HTR-8/SVneo (cell line): ENCODE measurements around the gene DIPK1B.

Experiments
- DNase-seq: peaks from one replicate; pipeline ENCODE4 v3.0.0; 2011; ENCODE audit warnings: low spot score, mixed read lengths; ENCODE audit not compliant: insufficient read length
- FAIRE-seq: peaks from 2 replicates; lab custom pipeline; 2011; peaks lifted over from hg19 to GRCh38; lab: Jason Lieb, UNC

The DIPK1B gene

DNA sequence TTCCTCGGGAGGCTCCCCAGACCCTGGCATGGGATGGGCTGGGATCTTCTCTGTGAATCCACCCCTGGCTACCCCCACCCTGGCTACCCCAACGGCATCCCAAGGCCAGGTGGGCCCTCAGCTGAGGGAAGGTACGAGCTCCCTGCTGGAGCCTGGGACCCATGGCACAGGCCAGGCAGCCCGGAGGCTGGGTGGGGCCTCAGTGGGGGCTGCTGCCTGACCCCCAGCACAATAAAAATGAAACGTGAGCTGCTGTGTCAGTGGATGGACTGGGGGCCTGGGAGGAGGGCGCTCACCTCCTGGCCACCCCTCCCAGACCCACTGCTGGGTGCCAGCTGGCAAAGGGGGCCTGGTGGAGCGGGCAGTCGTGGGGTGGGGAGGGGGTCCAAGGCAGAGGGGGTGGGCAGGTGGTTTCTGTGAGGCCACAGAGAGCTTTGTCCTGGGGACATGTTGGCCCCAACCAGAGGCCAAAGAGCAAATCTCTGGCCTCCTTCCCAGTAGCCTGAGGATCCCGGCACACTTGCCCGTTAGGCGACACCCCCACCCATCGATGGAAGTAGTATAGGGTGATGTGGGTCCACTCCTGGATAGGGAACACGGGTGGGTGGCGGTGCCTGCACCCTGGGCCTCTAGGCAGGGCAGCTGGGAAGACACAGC is 39.8 kb upstream of the DIPK1B start:
- FAIRE-seq: no peak

DNA sequence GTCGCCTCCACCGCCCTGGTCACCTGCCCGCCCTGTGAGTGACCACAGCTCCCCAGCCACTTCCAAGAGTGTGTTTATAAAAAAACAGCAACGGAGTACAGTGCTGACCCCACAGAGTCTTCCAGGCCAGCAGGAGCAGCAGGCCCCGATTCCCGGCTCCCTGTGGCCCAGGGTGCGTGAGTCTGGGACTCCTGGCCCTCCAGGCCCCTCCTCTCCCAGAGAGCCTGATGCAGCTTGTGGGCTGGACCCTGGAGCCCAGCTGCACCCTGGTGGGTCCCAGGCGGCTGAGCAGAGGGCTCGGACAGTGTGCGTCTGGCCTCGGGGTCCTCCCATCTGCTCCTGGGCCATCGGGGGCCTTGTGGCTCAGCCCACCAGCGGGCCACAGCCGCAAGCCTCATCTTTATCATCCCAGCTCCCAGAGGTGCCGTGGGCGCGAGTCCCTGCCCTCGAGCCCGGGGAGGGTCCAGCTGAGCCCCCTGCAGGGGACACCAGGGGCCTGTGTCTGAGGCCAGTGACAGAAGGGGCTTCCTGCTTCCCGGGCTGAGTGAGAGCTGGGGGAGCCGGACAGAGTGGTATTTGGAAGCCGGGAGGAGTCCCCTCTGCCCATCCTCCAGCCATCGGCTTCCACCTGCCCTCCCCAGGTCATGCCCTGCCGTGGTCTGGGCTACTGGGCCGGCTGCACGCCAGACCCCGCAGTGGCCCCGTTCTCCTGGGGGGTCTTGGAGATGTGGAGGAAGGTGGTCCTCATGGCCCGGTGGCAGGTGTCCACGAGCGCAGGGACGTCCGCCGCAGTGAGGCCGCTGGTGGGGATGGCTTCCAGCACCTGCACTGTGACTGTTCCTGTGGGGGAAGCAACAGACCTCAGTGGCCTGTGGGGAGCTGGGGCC is 39.0 kb upstream of the DIPK1B start:
- FAIRE-seq: no peak
- no peak for DNase-seq

More for the DNA sequence above, 39.8 kb upstream of the DIPK1B start:
- no peak for DNase-seq

DNA sequence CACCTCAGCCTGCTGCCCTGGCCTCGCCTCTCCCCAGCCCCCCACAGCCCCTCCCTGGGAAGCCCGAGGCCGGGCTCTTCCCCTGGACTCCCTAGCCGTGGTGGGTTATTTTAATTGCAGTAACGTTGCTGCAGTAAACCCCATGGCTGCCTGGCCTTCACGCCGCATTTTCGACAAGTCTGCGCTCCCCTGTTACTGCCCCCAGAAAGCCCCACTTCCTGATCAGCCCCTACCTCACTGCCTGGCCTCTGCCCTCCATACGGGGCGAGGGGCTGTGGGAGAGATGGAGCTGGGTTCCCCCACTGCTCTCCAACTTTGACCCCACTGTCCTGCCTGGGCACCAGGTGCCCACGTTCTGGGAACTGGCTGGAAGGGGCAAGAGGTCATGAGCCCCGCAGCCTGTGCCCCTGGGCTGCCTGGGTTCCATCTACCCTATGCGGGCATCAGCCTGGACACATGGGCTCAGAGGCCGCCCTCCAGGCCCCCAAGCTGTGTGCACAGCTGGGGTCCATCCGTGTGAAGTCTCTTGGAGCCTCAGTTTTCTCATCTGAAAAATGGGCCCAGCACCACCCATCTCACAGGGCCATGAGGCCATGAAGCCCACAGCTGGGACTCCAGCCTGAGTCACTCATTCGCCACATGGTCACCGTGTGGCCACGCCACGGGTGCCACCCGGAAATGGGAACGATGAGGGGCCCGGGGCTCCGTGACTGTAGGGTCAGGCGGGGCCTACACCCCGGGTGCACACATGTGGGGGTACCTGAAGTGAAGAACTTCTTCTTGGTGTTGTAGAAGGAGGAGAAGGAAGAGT is 38.2 kb upstream of the DIPK1B start:
- no peak for DNase-seq
- FAIRE-seq: no peak

DNA sequence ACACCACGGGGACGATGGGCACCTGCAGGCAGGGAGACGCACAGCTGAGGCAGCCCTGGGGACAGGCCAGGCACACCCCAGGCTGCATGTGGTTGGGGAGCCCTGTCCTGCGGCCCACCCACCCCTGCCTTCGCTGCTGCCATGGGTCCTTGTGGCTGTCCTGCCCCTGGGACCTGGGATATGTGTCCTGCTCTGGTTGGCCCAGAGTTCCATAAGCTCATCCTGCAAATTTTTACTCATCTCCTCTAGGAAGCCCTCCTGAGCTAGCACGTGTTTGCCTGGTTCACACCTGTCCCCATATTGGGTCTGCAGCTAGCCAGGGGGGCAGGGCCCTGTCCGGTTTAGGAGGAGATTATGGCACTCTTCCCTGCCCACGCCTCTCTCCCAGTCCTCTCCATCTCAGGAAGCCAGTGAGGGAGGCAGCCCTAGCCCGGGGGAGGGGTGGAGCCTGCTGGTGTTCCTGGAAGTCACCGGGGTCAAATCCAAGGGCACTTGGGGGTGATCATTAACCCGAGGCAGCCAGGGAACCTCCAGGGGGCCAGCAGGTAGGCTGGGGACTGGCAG is 37.5 kb upstream of the DIPK1B start:
- DNase-seq (no peak), FAIRE-seq (no peak)

DNA sequence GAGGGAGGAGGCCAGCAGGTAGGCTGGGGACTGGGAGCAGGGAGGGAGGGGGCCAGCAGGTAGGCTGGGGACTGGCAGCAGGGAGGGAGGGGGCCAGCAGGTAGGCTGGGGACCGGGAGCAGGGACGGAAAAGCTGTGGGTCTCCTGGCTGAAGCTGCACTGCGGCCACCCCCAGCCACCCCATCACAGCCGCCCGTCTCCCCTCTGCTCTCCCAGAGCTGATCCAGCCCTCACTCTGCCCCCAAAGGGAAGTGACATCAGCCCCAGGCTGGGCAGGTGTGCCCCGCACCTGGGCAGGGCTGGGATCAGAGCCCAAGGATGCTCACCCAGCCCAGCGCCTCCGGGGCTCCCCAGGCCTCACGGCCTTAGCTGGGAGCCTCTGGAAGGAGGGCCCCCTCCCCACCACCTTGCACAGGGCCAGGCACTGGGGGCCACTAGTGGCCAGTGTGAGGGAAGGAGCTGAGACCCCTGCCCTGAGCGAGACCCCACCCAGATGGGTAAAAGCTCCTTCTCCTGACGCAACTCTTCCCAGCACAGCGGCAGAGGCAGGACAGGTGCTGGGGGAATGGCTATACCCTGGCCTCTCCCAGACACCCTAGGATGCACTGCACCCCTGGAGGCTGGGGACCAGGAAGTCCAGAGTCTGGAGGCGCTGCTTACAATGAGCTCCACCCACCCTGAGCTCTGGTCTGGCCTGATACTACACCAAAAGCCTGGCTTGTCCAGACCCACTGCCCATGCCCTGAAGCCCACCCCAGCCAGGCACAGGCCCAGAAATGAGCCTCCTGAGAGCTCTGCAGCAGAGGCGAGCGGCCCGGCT is 36.7 kb upstream of the DIPK1B start:
- DNase-seq (no peak), FAIRE-seq (no peak)

DNA sequence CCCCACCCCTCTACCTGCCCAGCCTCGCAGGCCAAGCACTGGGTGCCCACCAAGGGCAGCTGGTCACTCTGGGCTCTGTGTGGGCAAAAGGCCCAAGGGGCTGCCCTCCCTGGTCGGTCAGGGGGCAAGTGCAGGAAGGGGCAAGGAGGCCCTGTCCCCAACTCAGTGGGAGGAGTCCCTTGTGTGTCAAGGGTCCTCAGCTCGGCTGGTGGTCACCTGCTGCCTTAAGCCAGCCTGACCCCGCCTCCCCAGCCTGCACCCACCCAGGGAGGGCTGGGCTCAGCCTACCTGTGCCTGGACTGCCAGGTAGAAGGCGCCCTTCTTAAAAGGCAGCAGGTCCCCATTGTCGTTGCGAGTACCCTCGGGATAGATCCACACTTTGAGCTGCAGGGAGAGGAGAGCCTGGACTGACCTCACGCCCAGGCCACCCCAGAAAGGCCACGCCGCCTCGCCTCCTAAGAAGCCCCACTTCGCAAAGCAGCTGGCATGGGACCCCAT is 36.0 kb upstream of the DIPK1B start:
- no peak for DNase-seq
- FAIRE-seq: no peak

DNA sequence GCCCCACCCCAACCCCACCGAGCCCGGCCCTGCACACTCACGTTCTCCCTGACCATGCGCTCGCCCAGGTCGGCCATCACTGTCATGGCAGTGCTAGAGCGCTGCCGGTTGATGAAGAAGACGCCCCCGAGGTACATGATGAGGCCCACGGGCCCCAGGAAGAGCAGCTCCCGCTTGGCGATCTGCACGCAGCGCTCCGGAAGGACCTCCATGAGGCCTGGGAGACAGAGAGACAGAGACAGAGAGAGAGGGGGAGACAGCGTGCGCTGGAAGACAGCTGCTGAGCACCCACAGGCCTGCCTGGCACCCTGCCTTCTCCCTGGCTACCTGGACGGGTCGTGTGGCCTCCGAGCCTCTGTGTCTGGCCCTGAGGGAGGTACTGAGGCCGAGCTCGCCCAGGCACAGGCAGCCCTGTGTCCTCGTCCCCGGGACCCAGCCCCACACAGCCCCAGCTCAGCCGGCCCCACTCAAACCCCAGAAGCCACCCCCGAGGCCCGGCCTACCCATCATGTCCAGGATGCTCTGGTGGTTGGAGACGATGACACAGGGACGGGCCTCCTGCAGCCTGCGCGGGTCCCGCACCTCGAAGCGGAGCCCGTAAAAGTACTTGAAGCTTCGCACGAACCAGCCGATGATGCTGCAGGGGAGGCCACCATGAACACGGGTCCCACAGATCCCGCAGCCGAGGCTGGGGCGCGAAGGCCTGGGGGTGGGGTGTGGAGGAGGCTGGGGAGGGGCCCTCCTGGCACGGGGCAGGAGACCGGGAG is 35.3 kb upstream of the DIPK1B start:
- DNase-seq: no peak
- no peak for FAIRE-seq

DNA sequence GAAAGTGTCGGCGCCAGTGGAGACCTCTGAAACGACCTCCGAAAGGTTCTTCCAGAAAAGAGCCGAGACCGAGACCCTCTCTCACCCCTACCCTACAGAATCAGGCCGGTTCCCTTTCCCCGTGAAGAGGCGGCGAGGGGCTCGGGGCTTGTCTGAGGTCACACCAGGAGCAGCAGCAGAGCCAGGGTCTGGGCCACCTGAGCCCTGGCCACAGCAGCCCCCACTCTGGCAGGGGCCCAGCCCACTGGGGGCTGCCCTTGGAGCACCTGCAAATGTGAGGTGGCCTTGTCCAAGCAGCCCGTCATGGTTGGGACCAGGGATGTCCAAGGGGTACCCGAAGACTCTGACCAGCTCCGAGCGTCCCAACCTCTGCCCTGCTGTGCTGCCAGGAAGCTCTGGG is 34.3 kb upstream of the DIPK1B start:
- DNase-seq (no peak), FAIRE-seq (no peak)

DNA sequence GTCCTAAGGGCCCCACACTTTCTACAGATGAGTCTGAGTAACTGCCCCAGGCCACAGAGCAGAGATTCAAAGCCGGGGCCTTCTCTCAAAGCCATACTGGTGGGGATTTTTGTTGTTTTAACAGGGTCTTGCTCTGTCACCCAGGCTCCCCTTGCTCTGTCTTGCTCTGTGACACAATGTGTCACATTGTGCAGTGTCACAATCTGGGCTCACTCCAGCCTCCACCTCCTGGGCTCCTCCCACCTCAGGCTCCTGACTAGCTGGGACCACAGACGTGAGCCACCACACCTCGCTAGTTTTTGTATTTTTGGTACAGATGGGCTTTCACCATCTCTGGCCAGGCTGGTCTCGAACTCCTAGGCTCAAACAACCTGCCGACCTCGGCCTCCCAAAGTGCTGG is 33.7 kb upstream of the DIPK1B start:
- DNase-seq (no peak), FAIRE-seq (no peak)

DNA sequence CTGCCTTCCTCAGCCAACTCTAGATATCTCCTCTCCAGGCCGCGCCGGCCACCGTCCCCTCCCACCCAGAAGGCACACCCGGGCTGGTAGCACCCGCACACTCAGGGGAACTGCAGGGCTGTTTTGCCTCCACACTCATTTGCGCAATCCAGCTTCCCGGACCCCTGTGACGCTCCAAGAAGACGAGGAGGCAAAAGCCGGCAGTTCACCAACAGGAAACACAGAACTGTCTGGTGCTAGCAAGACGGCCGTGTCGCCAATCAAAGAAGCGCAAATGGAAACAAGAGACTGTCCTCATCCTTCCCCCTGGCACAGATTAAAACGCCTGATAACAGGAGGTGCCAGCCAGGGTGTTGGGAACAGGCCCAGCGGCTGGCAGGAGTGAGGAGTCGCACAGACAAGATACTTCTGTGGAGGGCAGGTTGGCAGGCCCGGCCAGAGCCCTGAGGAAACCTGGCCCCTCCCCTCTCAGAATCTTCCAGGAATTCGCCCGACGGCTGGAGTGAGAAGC is 32.9 kb upstream of the DIPK1B start:
- FAIRE-seq: no peak
- no peak for DNase-seq

DNA sequence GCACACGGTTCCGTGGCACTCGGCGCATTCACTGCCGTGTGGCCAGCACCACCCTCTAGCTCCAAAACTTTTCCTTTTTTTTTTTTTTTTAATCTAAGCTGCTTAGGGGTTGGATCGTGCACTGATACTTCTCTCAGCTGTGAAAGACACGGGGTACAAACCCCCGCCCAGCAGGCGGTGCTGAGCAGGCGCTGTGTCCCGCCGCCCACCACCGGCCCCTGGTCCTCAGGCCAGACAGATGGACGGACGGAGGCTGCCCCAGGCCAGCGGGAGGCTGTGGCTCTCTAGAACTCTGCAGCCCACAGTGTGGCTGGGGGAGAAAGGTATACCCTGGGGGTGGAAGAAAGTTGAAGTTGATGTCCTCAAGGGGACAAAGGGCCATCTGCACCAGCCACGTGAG is 31.3 kb upstream of the DIPK1B start:
- DNase-seq: no peak
- no peak for FAIRE-seq

DNA sequence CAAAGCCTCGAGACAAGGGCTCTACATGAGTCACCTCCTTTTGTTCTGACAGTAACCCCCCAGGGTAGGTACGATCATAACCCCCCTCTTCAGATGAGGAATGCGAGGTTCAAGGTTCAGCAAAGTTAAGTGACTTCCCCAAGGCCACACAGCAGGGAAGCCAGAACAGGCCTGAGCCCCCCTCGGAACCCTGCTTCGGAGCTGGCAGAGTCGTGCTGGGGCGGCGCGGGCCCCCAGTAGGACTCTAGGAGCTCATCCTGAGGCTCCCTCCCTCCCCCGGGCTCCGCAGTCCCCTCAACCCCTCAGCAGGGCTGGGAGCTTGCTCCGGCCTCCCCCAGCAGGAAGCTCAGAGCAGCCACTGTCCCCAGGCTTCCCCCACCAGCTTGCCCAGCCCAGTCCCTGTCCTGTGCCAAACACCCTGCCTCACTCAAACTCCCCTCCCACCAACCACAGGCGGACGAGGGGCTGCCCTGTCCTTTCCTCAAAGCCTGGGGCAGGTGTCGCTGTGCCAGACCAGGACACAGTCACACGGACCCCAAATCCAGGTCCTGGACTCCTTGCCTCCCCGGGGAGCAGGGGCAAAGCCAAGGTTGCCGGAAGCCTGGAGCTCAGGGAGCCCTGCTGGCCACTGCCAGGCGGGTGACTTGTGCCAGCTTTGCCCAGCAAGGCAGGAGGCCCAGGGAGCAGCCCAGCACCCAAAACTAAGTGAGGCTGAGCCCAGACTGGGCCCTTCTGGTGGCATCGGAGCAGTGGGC is 30.2 kb upstream of the DIPK1B start:
- DNase-seq (no peak), FAIRE-seq (no peak)

DNA sequence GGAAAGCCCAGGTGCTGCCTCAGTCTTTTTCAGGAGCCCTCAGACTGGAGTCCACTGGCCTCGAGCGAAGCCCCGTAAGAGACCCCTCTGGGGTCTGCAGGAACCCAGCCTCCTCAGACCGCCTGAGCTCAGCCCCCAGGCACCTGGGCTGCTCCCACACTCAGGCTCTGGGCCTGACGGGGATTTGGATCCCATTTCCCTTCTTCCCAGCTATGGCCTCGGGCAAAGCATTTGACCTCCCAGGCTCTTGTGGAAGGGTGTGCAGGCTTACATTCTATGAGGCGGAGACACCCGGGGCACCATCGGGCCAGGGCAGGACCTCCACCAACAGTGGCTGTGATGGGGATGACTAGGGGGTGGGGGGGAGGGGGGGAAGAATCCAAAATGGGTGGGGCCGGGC is 29.7 kb upstream of the DIPK1B start:
- DNase-seq (no peak), FAIRE-seq (no peak)

DNA sequence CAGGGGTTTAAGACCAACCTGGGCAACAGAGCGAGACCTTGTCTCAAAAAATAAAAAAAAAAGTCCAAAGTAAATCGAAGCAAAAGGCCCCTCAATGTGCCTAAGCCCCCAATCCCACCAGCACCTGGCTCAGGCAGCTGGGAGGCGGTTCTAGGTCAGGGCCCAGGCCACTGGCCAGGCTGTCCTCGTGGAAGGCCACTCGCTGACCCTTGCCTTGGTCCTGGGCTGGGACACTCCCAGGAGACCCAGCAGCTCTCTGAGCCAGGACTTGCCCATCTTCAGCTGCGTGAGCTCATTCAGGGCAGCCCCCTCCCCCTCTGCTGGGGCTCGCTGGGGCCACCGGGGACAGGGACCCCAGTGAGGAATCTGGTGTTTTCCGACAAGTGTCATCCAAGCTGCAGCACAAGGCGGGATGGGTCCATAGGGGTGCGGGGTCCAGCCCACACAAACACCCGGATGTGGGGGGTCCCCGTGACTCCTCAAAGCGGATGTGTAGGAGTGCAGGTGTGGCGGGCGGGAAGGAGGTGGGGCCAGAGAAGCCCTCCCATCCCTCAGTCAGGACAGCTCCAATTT is 29.1 kb upstream of the DIPK1B start:
- DNase-seq (no peak), FAIRE-seq (no peak)

DNA sequence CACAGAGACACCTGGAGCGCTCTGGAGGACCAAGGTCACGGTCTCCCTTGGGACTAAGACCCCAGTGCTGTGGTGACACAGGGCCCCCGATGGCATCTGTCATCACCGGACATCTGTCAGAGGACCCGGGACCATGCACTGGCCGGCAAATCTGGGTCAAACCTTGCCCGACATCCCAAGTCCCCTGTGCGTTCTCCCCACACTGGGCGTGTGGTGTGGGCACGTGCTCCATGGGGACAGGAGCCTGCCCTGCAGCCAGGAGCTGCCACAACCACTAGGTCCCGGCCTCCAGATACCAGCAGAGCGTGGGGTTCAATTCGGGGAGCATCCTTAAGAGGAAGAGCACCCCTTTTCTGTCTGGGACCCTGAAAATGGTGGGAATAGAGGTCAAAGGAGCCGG is 28.6 kb upstream of the DIPK1B start:
- FAIRE-seq: no peak

DNA sequence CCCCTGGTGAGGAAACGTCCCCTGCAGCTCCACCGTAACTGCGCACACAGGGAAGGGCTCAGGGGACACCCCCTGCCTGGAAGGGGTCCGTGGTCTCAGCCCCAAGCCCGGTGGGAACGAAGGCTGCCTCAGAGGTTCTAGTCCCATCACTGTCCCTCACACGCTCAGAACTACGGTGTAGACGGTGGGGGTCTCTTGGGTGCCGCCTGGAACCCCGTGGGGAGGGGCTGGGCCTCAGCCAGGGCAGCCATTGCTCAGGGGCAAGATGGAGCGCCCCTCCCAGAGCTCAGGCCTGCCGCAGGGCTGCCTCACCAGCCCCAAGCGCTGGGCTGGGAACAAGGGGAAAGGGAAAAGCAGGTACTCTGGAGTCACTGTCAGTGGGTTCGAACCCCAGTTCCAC is 28.0 kb upstream of the DIPK1B start:
- FAIRE-seq (no peak), DNase-seq (no peak)

More for the DNA sequence above, 28.6 kb upstream of the DIPK1B start:
- DNase-seq: no peak

DNA sequence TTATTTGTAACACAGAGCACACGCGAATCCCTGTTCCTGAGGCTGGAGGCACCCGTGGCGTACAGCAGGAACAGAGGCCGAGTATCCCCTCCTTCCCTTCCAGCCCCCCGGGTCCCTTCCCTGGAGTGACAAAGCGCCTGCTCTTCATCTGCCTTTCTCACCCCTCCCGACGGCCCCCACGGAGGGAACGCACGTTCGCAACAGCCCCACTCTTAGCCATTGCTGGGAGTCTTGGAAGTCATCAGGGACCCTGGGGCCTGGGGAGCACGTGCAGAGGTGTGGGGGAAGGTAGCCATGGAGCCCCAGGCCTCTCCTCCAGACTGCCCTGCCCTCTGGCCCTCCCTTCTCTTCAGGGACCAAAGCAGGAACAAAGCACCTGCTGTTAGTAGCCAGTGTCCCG is 27.6 kb upstream of the DIPK1B start:
- DNase-seq: no peak
- no peak for FAIRE-seq

DNA sequence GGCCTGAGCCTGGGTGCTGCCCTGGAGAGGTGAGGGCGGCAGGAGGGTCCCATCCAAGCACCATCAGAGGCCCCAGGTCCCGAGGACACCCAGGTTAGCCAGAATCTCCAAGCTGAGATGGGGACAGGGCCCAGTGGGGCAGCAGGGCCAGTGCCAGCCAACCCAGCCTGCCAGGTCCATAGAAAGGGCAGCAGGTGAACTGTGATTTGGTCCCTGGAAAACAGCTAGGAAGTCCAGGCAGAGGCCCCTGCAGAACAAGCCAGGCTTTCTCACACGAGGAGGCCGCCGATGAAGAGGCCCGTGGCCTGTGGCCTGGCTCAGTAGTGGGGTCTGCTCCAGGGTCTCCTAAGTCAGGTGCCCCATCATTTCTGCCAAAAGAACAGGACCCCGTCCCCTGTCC is 27.2 kb upstream of the DIPK1B start:
- FAIRE-seq (no peak), DNase-seq (no peak)
